Suprapubic skin (tissue), 4 donors: ENCODE results near the gene COPZ1. TPM values are rescaled to one million over a fixed set of nuclear protein-coding genes. Genes with fewer than 3 reads are reported as not detected.

Experiments used
- DNase-seq, 2 donors: peaks; one replicate each; pipeline ENCODE4 v3.0.0-alpha.2; 2019; ENCODE audit warnings: low spot score in 2 of 2
- H3K27ac ChIP-seq: fragments of 200-600 bp; sonication (generic); one replicate; pipeline ENCODE4 v1.5.1; 2019
- H3K27me3 ChIP-seq: fragments of 200-600 bp; sonication (generic); one replicate; pipeline ENCODE4 v1.5.1; 2019
- H3K36me3 ChIP-seq: fragments of 200-600 bp; sonication (generic); one replicate; pipeline ENCODE4 v1.5.1; 2019
- H3K4me1 ChIP-seq: fragments of 200-600 bp; sonication (generic); one replicate; pipeline ENCODE4 v1.5.1; 2019
- H3K4me3 ChIP-seq: fragments of 200-600 bp; sonication (generic); one replicate; pipeline ENCODE4 v1.5.1; 2019; ENCODE audit warnings: mild to moderate bottlenecking
- H3K9me3 ChIP-seq: fragments of 200-600 bp; sonication (generic); one replicate; pipeline ENCODE4 v1.5.1; 2019
- CTCF ChIP-seq, 2 donors: fragments of 200-600 bp in 1 of 2; fragments of 450-650 bp in 1 of 2; sonication (generic) in 1 of 2; IDR thresholded peaks; one replicate each; pipeline ENCODE4 v1.5.1; 2016 to 2019; ENCODE audit warnings: antibody characterized with exemption in 2 of 2, mild to moderate bottlenecking in 1 of 2, moderate library complexity in 1 of 2
- EP300 ChIP-seq: sonication (generic); formaldehyde crosslinking; IDR thresholded peaks from one replicate; pipeline ENCODE4 v1.6.1; 2017; ENCODE audit warnings: antibody characterized with exemption
- POLR2A ChIP-seq, 2 donors: fragments of 450-650 bp; IDR thresholded peaks; one replicate each; pipeline ENCODE4 v1.6.1; 2017; ENCODE audit warnings: antibody characterized with exemption in 2 of 2, mild to moderate bottlenecking in 2 of 2, moderate library complexity in 2 of 2
- POLR2AphosphoS5 ChIP-seq, 3 donors: sonication (generic); formaldehyde crosslinking; IDR thresholded peaks; one replicate each; pipeline ENCODE4 v1.6.1; 2017; ENCODE audit warnings: antibody characterized with exemption in 3 of 3
- WGBS: methylation state at CpG from one replicate; pipeline ENCODE4 v1.1.5; 2018; 5-methylcytosine and 5-hydroxymethylcytosine counted together
- total RNA-seq, 4 donors: library from RNA; depleted of rRNA; stranded (reverse); fragments of >200 nt; gene quantifications; one replicate each; pipeline ENCODE4 v1.1.0, GENCODE V29; 2016

COPZ1 gene
- total RNA-seq, 4 donors from 2014 or later = 70.9 to 89.0 (median 77.6) TPM

- 12% methylated on average over 40 of the region's 51 CpGs for WGBS
- peak in 1 of 2 donors; percentile 84 for DNase-seq
- Histone ChIP-seq H3K4me1 (peaks cover 79% of the 10 kb centered on the region), H3K27me3 (no peaks in the 10 kb centered on the region), H3K9me3 (no peaks in the 10 kb centered on the region), H3K27ac (peak overlapping the region; percentile 84), H3K36me3 (peaks cover 15% of the 10 kb centered on the region), H3K4me3 (peak overlapping the region; percentile 66)
- TF ChIP-seq CTCF (IDR thresholded peaks at IDR 0.05) (no peak), POLR2A (IDR thresholded peaks at IDR 0.05) (no peak), POLR2AphosphoS5 (IDR thresholded peaks at IDR 0.05) (no peak), EP300 (no peak)
Observed at GRCh38 chr12:54390668-54391551, 66.0 kb downstream of the COPZ1 start.

DNA sequence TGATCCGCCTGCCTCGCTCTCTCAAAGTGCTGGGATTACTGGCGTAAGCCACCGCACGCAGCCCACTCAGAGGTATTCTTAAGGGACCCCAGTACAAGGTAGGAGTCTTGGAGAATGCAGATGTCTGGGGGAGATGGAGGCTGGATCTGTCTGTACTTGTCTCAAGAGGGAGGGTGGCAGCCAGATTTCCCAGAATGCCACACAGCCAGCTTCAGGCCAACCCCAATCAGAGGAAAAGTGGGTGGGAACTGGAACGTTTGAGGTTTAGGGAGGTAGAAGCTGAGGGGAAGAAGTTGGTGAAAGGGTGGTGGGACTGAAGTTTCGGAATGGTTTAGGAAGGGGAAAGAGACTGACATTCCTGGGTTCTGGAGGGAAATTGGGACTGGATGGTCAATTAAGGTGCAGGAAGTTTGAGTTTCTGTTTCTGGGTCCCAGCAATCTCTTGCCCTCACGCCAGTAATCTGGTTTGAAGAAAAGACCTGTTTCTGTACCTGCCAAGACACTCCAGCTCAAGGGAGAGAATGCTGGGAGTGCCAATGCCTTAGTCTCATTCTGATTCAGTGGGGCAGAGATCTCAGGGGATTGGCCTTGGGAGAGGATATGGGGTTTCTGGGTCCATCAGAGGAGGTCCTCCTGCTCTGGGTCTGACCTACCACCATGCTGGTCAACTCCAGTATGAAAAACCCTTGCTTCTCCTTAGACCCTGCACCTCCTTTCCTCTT is 67.7 kb downstream of the COPZ1 start:
- DNase-seq = no peak
- Histone ChIP-seq H3K27me3 (no peaks in the 10 kb centered on the region), H3K4me1 (peaks cover 64% of the 10 kb centered on the region), H3K9me3 (no peaks in the 10 kb centered on the region), H3K27ac (peak overlapping the region; percentile 74), H3K4me3 (peak overlapping the region; percentile 66), H3K36me3 (peaks cover 32% of the 10 kb centered on the region)
- TF ChIP-seq POLR2A (IDR thresholded peaks at IDR 0.05) = no peak
- no peak for TF ChIP-seq POLR2AphosphoS5 (IDR thresholded peaks at IDR 0.05)
- no peak for TF ChIP-seq EP300
- TF ChIP-seq CTCF (IDR thresholded peaks at IDR 0.05) = no peak
- WGBS = 65% methylated on average over 7 of the region's 8 CpGs

DNA sequence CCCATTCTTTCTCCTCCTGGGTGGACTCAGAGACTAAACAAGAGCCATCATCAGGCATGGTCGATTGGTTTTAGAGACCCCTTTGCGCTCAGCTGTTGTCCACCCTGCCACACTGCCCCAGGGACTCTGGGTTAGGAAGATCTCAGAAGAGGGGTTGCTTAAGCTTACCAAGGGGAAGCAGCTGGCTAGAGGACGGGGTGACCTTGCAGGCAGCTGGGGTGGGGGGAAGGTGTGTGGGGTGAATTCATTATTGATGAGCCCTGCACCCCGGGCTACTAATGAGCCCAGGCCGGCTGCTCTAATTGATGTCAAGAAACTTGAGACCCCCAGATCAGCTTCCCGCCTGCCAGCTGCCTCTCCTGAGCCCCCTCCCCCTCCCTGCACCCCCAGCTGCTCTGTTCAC is 68.3 kb downstream of the COPZ1 start:
- Histone ChIP-seq H3K9me3 (no peaks in the 10 kb centered on the region), H3K36me3 (peaks cover 37% of the 10 kb centered on the region), H3K4me3 (peak overlapping the region; percentile 66), H3K27ac (peak overlapping the region; percentile 74), H3K4me1 (peaks cover 58% of the 10 kb centered on the region), H3K27me3 (no peaks in the 10 kb centered on the region)
- TF ChIP-seq EP300 (no peak), CTCF (IDR thresholded peaks at IDR 0.05) (no peak), POLR2A (IDR thresholded peaks at IDR 0.05) (no peak)
- WGBS = 59% methylated on average over 6 of the region's 6 CpGs
- peak in 1 of 2 donors; percentile 64 for DNase-seq

- Histone ChIP-seq H3K9me3 (no peaks in the 10 kb centered on the region), H3K36me3 (peaks cover 43% of the 10 kb centered on the region), H3K27me3 (no peaks in the 10 kb centered on the region), H3K27ac (peak overlapping the region; percentile 74), H3K4me3 (no peak overlapping the region), H3K4me1 (peaks cover 53% of the 10 kb centered on the region)
- no peak for DNase-seq
- WGBS = 49% methylated on average over 3 of the region's 3 CpGs
- no peak for TF ChIP-seq EP300
- no peak for TF ChIP-seq POLR2AphosphoS5 (IDR thresholded peaks at IDR 0.05)
- no peak for TF ChIP-seq CTCF (IDR thresholded peaks at IDR 0.05)
- no peak for TF ChIP-seq POLR2A (IDR thresholded peaks at IDR 0.05)
Observed at GRCh38 chr12:54393743-54394142, 68.8 kb downstream of the COPZ1 start.

DNA sequence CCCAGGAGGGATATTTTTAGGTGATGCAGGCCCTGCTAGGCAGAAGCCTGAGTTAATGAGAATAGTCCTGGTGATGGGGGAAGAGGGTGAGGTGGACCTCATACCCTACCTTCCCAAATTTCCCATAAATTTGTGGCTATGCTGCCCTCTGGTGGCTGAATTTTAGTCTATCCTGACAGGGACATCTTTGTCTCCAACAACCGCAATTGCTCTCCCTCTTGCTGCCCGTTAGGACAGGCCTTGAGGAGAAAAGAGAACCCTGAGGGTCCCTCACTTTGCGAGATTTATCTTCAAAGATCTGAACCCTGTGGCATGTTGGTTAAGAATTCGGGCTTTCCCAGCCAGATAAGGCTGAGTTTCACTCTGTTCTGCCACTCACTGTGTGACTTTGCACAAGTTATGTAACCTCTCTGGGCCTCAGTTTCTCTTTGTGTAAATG is 69.4 kb downstream of the COPZ1 start:
- 39% methylated on average over 4 of the region's 4 CpGs for WGBS
- Histone ChIP-seq H3K9me3 (no peaks in the 10 kb centered on the region), H3K36me3 (peaks cover 48% of the 10 kb centered on the region), H3K4me3 (no peak overlapping the region), H3K27ac (no peak overlapping the region), H3K4me1 (peaks cover 47% of the 10 kb centered on the region), H3K27me3 (no peaks in the 10 kb centered on the region)
- TF ChIP-seq POLR2AphosphoS5 (IDR thresholded peaks at IDR 0.05) = no peak
- peak; percentile 43 to 63 for TF ChIP-seq CTCF (IDR thresholded peaks at IDR 0.05)
- DNase-seq = no peak
